HEK293 (cell line): ENCODE data around the gene RNF214.

Experiments
- EGR2 ChIP-seq: fragments of 450-650 bp; formaldehyde crosslinking; IDR thresholded peaks from 2 replicates; pipeline ENCODE4 v1.5.1; 2016; ENCODE audit warnings: low read depth, missing biosample characterization, missing genetic modification characterization
- GLI2 ChIP-seq: fragments of 450-650 bp; formaldehyde crosslinking; IDR thresholded peaks from 2 replicates; pipeline ENCODE4; 2017; ENCODE audit warnings: missing biosample characterization, missing genetic modification characterization, low read depth, borderline replicate concordance
- IKZF3 ChIP-seq: fragments of 450-650 bp; IDR thresholded peaks from 2 replicates; pipeline ENCODE4 v1.5.0; 2018; ENCODE audit warnings: missing biosample characterization, mild to moderate bottlenecking, missing genetic modification characterization, moderate library complexity
- KLF1 ChIP-seq: fragments of 450-650 bp; formaldehyde crosslinking; IDR thresholded peaks from 2 replicates; pipeline ENCODE4 v1.5.1; 2016; ENCODE audit warnings: missing biosample characterization, missing genetic modification characterization
- KLF8 ChIP-seq: fragments of 450-650 bp; formaldehyde crosslinking; IDR thresholded peaks from 2 replicates; pipeline ENCODE4 v1.5.1; 2016; ENCODE audit warnings: missing biosample characterization, missing genetic modification characterization
- PATZ1 ChIP-seq: fragments of 450-650 bp; formaldehyde crosslinking; IDR thresholded peaks from 2 replicates; pipeline ENCODE4 v1.5.1; 2016; ENCODE audit warnings: missing biosample characterization, missing genetic modification characterization
- REPIN1 ChIP-seq: fragments of 450-650 bp; formaldehyde crosslinking; IDR thresholded peaks from 2 replicates; pipeline ENCODE4 v1.5.1; 2017; ENCODE audit warnings: missing biosample characterization, missing genetic modification characterization, low read depth
- SCRT1 ChIP-seq: fragments of 450-650 bp; formaldehyde crosslinking; IDR thresholded peaks from 2 replicates; pipeline ENCODE4 v1.5.1; 2016; ENCODE audit warnings: missing biosample characterization, missing genetic modification characterization, borderline replicate concordance
- SP2 ChIP-seq: fragments of 450-650 bp; formaldehyde crosslinking; IDR thresholded peaks from 2 replicates; pipeline ENCODE4 v1.5.1; 2016; ENCODE audit warnings: missing biosample characterization, missing genetic modification characterization
- SP3 ChIP-seq: fragments of 450-650 bp; formaldehyde crosslinking; IDR thresholded peaks from 2 replicates; pipeline ENCODE4 v1.5.1; 2016; ENCODE audit warnings: missing biosample characterization, missing genetic modification characterization
- ZBTB48 ChIP-seq: fragments of 450-650 bp; formaldehyde crosslinking; IDR thresholded peaks from 2 replicates; pipeline ENCODE4 v1.5.1; 2016; ENCODE audit warnings: missing biosample characterization, missing genetic modification characterization
- ZBTB49 ChIP-seq: fragments of 450-650 bp; formaldehyde crosslinking; IDR thresholded peaks from 2 replicates; pipeline ENCODE4 v1.5.1; 2016; ENCODE audit warnings: missing biosample characterization, missing genetic modification characterization, low read depth
- ZBTB8A ChIP-seq: fragments of 450-650 bp; formaldehyde crosslinking; IDR thresholded peaks from 2 replicates; pipeline ENCODE4 v1.5.1; 2016; ENCODE audit warnings: missing biosample characterization, missing genetic modification characterization
- ZNF132 ChIP-seq: fragments of 450-650 bp; formaldehyde crosslinking; IDR thresholded peaks from 2 replicates; pipeline ENCODE4 v1.5.1; 2017; ENCODE audit warnings: missing biosample characterization, missing genetic modification characterization, borderline replicate concordance
- ZNF169 ChIP-seq: fragments of 450-650 bp; formaldehyde crosslinking; IDR thresholded peaks from 2 replicates; pipeline ENCODE4 v1.5.1; 2016; ENCODE audit warnings: missing biosample characterization, missing genetic modification characterization
- ZNF211 ChIP-seq: fragments of 450-650 bp; formaldehyde crosslinking; IDR thresholded peaks from 2 replicates; pipeline ENCODE4 v1.5.1; 2016; ENCODE audit warnings: low read depth, missing biosample characterization, missing genetic modification characterization
- ZNF324 ChIP-seq: fragments of 450-650 bp; formaldehyde crosslinking; IDR thresholded peaks from 2 replicates; pipeline ENCODE4 v1.5.1; 2016; ENCODE audit warnings: missing biosample characterization, missing genetic modification characterization
- ZNF350 ChIP-seq: fragments of 450-650 bp; formaldehyde crosslinking; IDR thresholded peaks from 2 replicates; pipeline ENCODE4 v1.5.0; 2017; ENCODE audit warnings: missing biosample characterization, mild to moderate bottlenecking, missing genetic modification characterization
- ZNF398 ChIP-seq: fragments of 450-650 bp; formaldehyde crosslinking; IDR thresholded peaks from 2 replicates; pipeline ENCODE4 v1.5.1; 2017; ENCODE audit warnings: missing biosample characterization, missing genetic modification characterization
- ZNF423 ChIP-seq: fragments of 450-650 bp; formaldehyde crosslinking; IDR thresholded peaks from 2 replicates; pipeline ENCODE4 v1.5.1; 2016; ENCODE audit warnings: missing biosample characterization, missing genetic modification characterization
- ZNF600 ChIP-seq: fragments of 450-650 bp; formaldehyde crosslinking; IDR thresholded peaks from 2 replicates; pipeline ENCODE4 v1.5.1; 2016; ENCODE audit warnings: missing biosample characterization, missing genetic modification characterization
- ZNF624 ChIP-seq: fragments of 450-650 bp; formaldehyde crosslinking; IDR thresholded peaks from 2 replicates; pipeline ENCODE4 v1.5.1; 2017; ENCODE audit warnings: missing biosample characterization, missing genetic modification characterization
- ZNF664 ChIP-seq: fragments of 450-650 bp; formaldehyde crosslinking; IDR thresholded peaks from 2 replicates; pipeline ENCODE4 v1.5.1; 2016; ENCODE audit warnings: missing biosample characterization, missing genetic modification characterization
- ZNF747 ChIP-seq: fragments of 450-650 bp; formaldehyde crosslinking; IDR thresholded peaks from 2 replicates; pipeline ENCODE4 v1.5.1; 2016; ENCODE audit warnings: missing biosample characterization, missing genetic modification characterization
- ZNF777 ChIP-seq: fragments of 450-650 bp; formaldehyde crosslinking; IDR thresholded peaks from 2 replicates; pipeline ENCODE4 v1.5.1; 2017; ENCODE audit warnings: missing biosample characterization, missing genetic modification characterization, borderline replicate concordance
- ZSCAN30 ChIP-seq: fragments of 450-650 bp; IDR thresholded peaks from 2 replicates; pipeline ENCODE4 v1.5.1; 2018; ENCODE audit warnings: missing biosample characterization, mild to moderate bottlenecking, missing genetic modification characterization, moderate library complexity
- TF ChIP-seq, protein P1 (sequence below): fragments of 450-650 bp; formaldehyde crosslinking; IDR thresholded peaks from 2 replicates; pipeline ENCODE4 v1.5.1; 2016; ENCODE audit warnings: missing biosample characterization, missing genetic modification characterization
- TF ChIP-seq, protein P2 (sequence below): fragments of 450-650 bp; formaldehyde crosslinking; conservative IDR thresholded peaks from 2 replicates; pipeline ENCODE4 v1.5.1; 2016; ENCODE audit warnings: low read depth, missing biosample characterization, missing genetic modification characterization

The RNF214 gene

DNA sequence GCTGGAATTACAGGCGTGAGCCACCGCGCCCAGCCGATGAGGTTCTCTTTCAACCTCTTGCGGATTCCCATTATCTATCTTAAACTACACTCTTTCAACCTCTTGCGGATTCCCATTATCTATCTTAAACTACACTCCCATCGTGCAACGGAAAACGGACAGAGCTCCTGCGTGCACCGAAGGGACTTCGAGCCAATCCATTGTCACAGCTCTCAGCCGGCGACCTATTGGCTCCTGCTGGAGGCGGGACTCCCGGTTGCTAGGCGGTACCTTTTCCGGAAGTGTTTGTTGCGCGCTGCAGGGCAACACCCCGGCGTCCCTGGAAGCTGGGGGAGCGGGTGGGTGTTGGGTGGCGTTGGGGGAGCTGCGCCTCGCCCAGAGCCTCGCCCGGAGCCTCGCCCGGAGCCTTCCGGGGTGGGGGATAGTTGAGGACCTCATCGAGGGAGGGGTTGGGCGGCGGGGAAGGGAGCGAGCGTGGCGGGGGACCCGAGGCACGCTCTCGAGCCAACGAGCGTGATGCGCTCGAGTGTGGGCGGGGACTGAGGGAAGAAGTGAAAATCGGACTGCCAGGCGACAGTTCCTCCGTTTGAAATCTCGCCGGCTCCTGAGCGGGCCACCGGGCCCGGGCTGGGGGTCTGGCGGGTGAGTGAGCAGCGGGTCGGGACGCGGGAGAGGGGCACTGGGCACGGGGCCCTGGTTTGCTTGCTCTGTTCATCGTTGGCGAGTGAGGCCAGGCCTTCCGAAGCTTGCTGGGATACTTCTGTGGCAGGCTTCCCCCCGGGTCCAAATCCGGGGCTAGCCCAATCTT lies 95.3 kb downstream of the RNF214 start, which contains the start of gene CEP164 (continued):
- no peak for TF ChIP-seq ZNF350
- no peak for TF ChIP-seq ZBTB8A (tag by site-specific recombination)
- peak; percentile 82 for TF ChIP-seq SP3 (tag by site-specific recombination)
- TF ChIP-seq, protein P1, sequence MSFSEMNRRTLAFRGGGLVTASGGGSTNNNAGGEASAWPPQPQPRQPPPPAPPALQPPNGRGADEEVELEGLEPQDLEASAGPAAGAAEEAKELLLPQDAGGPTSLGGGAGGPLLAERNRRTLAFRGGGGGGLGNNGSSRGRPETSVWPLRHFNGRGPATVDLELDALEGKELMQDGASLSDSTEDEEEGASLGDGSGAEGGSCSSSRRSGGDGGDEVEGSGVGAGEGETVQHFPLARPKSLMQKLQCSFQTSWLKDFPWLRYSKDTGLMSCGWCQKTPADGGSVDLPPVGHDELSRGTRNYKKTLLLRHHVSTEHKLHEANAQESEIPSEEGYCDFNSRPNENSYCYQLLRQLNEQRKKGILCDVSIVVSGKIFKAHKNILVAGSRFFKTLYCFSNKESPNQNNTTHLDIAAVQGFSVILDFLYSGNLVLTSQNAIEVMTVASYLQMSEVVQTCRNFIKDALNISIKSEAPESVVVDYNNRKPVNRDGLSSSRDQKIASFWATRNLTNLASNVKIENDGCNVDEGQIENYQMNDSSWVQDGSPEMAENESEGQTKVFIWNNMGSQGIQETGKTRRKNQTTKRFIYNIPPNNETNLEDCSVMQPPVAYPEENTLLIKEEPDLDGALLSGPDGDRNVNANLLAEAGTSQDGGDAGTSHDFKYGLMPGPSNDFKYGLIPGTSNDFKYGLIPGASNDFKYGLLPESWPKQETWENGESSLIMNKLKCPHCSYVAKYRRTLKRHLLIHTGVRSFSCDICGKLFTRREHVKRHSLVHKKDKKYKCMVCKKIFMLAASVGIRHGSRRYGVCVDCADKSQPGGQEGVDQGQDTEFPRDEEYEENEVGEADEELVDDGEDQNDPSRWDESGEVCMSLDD (tag by site-specific recombination) = peak; percentile 60; the same call in 1 of the 2 replicates
- peak; percentile 88 for TF ChIP-seq KLF8
- no peak for TF ChIP-seq IKZF3 (tag by site-specific recombination)
- TF ChIP-seq ZNF664 (tag by site-specific recombination) = no peak
- peak; percentile 30; the same call in 1 of the 2 replicates for TF ChIP-seq ZBTB48
- no peak for TF ChIP-seq ZBTB49 (tag by site-specific recombination)
- TF ChIP-seq ZNF132 (tag by site-specific recombination) = no peak
- TF ChIP-seq ZNF324 = no peak
- TF ChIP-seq, protein P2, sequence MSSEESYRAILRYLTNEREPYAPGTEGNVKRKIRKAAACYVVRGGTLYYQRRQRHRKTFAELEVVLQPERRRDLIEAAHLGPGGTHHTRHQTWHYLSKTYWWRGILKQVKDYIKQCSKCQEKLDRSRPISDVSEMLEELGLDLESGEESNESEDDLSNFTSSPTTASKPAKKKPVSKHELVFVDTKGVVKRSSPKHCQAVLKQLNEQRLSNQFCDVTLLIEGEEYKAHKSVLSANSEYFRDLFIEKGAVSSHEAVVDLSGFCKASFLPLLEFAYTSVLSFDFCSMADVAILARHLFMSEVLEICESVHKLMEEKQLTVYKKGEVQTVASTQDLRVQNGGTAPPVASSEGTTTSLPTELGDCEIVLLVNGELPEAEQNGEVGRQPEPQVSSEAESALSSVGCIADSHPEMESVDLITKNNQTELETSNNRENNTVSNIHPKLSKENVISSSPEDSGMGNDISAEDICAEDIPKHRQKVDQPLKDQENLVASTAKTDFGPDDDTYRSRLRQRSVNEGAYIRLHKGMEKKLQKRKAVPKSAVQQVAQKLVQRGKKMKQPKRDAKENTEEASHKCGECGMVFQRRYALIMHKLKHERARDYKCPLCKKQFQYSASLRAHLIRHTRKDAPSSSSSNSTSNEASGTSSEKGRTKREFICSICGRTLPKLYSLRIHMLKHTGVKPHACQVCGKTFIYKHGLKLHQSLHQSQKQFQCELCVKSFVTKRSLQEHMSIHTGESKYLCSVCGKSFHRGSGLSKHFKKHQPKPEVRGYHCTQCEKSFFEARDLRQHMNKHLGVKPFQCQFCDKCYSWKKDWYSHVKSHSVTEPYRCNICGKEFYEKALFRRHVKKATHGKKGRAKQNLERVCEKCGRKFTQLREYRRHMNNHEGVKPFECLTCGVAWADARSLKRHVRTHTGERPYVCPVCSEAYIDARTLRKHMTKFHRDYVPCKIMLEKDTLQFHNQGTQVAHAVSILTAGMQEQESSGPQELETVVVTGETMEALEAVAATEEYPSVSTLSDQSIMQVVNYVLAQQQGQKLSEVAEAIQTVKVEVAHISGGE (tag by site-specific recombination) = peak; percentile 87
- TF ChIP-seq ZNF169 (tag by site-specific recombination) = no peak
- TF ChIP-seq ZNF423 = peak; percentile 25; the same call in 1 of the 2 replicates
- no peak for TF ChIP-seq ZNF600 (tag by site-specific recombination)
- no peak for TF ChIP-seq ZSCAN30 (tag by site-specific recombination)
- TF ChIP-seq PATZ1 (tag by site-specific recombination) = peak; percentile 93
- no peak for TF ChIP-seq GLI2 (tag by site-specific recombination)
- TF ChIP-seq KLF1 (tag by site-specific recombination) = peak; percentile 99
- TF ChIP-seq ZNF624 (tag by site-specific recombination) = no peak
- peak; percentile 64 for TF ChIP-seq ZNF398 (tag by site-specific recombination)
- TF ChIP-seq SCRT1 (tag by site-specific recombination) = no peak
- TF ChIP-seq ZNF211 (tag by site-specific recombination) = no peak
- TF ChIP-seq REPIN1 (tag by site-specific recombination) = no peak
- no peak for TF ChIP-seq ZNF777 (tag by site-specific recombination)
- TF ChIP-seq SP2 (tag by site-specific recombination) = peak; percentile 90
- TF ChIP-seq ZNF747 = no peak
- peak; percentile 77 for TF ChIP-seq EGR2 (tag by site-specific recombination)
